ENCODE data around the gene OSBP2.
"Not testable (repeated sequence)": the region's sequence is repeated elsewhere in the genome, so short reads cannot be mapped to it uniquely, and the experiment has no call there.

The OSBP2 gene

GRCh38 chr22:30679895-30680690, 14.6 kb upstream of the OSBP2 start:
- not testable (repeated sequence) for DNase-seq

- DNase-seq = no peak
Measured at GRCh38 chr22:30680991-30681770, 13.5 kb upstream of the OSBP2 start.

- no peak for DNase-seq
Measured at GRCh38 chr22:30681831-30682230, 12.8 kb upstream of the OSBP2 start.

GRCh38 chr22:30685178-30685577, 9.5 kb upstream of the OSBP2 start:
- DNase-seq = no peak

- no peak for DNase-seq
Measured at GRCh38 chr22:30687358-30687757, 7.3 kb upstream of the OSBP2 start.

- DNase-seq = no peak
Measured at GRCh38 chr22:30689622-30690021, 5.1 kb upstream of the OSBP2 start.

GRCh38 chr22:30691204-30691603, 3.5 kb upstream of the OSBP2 start:
- no peak for DNase-seq

- peak; percentile 66 for DNase-seq
Measured at GRCh38 chr22:30694171-30694639, 469 bp upstream of the OSBP2 start.

GRCh38 chr22:30695351-30695851, 727 bp downstream of the OSBP2 start:
- DNase-seq = no peak

- no peak for DNase-seq
Measured at GRCh38 chr22:30695871-30696655, 1.4 kb downstream of the OSBP2 start.

GRCh38 chr22:30697975-30698374, 3.3 kb downstream of the OSBP2 start:
- DNase-seq = no peak

- DNase-seq = peak; percentile 34
Measured at GRCh38 chr22:30701872-30702271, 7.2 kb downstream of the OSBP2 start.

GRCh38 chr22:30702856-30703255, 8.2 kb downstream of the OSBP2 start:
- no peak for DNase-seq

GRCh38 chr22:30704978-30705377, 10.3 kb downstream of the OSBP2 start:
- DNase-seq = no peak

GRCh38 chr22:30705710-30706651, 11.3 kb downstream of the OSBP2 start:
- peak; percentile 98 for DNase-seq

GRCh38 chr22:30709980-30710379, 15.3 kb downstream of the OSBP2 start:
- not testable (repeated sequence) for DNase-seq

GRCh38 chr22:30712094-30712493, 17.4 kb downstream of the OSBP2 start:
- no peak for DNase-seq

GRCh38 chr22:30714062-30714461, 19.4 kb downstream of the OSBP2 start:
- DNase-seq = no peak

GRCh38 chr22:30717331-30717921, 22.8 kb downstream of the OSBP2 start:
- peak; percentile 37 for DNase-seq

- DNase-seq = no peak
Measured at GRCh38 chr22:30717952-30718351, 23.3 kb downstream of the OSBP2 start.

GRCh38 chr22:30718491-30718890, 23.8 kb downstream of the OSBP2 start:
- DNase-seq = no peak
